ENCODE measurements around the gene NUTM2E.
"Not testable (repeated sequence)": the region's sequence is repeated elsewhere in the genome, so short reads cannot be mapped to it uniquely, and the experiment has no call there.

The NUTM2E gene

DNA sequence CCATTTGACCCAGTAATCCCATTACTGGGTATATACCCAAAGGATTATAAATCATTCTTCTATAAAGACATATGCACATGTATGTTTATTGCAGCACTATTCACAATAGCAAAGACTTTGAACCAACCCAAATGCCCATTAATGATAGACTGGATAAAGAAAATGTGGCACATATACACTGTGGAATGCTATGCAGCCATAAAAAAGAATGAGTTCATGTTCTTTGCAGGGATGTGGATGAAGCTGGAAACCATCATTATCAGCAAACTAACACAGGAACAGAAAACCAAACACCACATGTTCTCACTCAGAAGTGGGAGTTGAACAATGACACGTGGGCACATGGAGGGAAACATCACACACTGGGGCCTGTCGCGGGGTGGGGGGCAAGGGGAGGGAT, 7.3 kb downstream of the NUTM2E start:
- not testable (repeated sequence) for H3K4me1 ChIP-seq; DNase-seq; H3K36me3 ChIP-seq; H3K27me3 ChIP-seq; H3K4me3 ChIP-seq (ENCODE audit: low read depth, low read length); H3K9me3 ChIP-seq

DNA sequence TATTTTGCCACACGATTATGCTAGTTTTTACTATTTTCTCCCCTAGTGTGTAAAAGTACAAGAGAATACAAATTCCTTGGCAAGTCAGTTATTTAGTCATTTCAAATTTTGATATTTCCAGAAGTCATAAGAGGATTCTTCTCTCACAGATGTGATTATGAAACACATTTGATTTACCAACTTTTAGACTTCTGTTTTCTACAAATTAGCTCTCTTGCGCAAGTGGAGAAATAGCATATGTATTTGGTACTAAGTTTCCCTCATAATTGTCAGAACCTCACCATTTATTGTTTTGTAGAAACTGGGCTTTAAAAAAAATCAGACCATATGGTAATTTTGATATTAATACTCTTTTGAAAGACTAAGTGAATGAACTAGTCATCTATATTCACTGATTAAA, 9.4 kb downstream of the NUTM2E start:
- H3K4me1 ChIP-seq; H3K27me3 ChIP-seq; DNase-seq; H3K36me3 ChIP-seq; H3K4me3 ChIP-seq (ENCODE audit: low read depth, low read length); H3K9me3 ChIP-seq: not testable (repeated sequence)

DNA sequence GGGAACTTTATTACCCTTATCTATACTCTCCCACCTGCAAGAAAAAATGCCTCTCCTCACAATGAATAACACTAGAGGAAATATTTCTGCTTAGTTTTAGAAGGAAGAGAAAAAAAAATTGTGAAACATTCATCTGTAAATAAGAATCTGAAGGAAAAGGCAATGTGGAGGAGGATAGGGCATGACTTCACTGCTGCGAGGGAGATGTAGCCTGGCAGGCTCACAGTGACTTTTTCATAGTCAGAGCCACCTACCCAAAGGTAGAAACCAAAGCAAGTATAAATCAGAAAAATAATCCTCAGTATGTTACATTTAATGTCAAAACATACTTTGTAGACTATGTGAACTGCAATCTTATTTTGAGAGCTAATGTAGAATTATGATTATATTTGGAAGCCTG, 10.4 kb downstream of the NUTM2E start:
- not testable (repeated sequence) for H3K9me3 ChIP-seq; H3K4me3 ChIP-seq (ENCODE audit: low read depth, low read length); DNase-seq; H3K4me1 ChIP-seq; H3K36me3 ChIP-seq; H3K27me3 ChIP-seq

DNA sequence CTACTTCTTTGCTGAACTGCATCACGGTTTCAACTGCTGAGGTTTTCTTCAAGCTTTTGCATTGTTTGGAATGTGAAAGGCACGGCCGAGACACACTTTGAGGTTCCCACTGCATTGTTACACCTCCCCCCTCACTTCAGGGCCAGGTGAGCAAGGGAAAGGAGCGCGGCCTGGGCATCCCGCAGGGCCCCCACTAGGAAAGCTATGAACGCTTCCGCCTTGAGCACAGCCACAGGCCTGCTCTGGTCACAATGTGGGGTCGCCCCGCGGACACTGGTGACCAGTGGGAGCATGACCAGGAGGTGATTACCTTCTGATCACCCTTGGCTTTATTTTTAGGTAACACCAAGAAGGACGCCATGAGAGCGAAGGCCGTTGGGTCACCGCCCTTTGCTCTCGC, 11.9 kb downstream of the NUTM2E start:
- not testable (repeated sequence) for H3K9me3 ChIP-seq; H3K4me1 ChIP-seq; H3K36me3 ChIP-seq; H3K4me3 ChIP-seq (ENCODE audit: low read depth, low read length); H3K27me3 ChIP-seq; DNase-seq

DNA sequence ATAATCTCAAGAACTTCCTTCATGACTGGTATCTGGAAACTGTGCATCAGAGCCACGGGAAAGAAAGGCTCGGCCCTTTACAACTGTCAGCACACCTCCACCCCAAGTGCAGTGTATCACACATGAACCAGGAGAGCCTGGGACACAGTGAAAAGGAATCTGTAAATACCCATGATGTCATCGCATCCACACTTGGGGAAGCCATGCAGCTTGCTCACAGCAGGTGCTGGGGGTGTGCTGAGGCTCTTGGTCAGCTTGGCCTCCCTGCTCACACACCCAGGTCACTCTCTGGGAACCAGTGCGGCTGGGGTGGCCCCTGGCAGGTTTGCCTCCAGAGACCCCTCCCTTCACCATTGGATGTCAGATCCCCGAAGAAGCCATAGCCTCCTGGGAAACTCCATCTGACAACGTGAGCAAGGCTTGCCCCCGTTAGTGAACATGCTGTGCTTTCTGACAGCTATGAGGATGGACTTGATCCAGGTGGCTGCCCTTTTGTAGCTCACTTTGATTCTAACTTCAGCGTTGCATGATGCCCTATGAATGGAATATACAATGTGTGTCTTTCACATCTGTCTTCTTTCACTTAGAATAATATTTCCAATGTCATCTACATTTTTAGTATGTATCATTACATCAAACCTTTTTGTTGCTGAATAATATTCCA, 26.8 kb downstream of the NUTM2E start:
- not testable (repeated sequence) for H3K4me1 ChIP-seq; H3K4me3 ChIP-seq (ENCODE audit: low read depth, low read length); H3K27me3 ChIP-seq; H3K9me3 ChIP-seq; H3K36me3 ChIP-seq; DNase-seq

DNA sequence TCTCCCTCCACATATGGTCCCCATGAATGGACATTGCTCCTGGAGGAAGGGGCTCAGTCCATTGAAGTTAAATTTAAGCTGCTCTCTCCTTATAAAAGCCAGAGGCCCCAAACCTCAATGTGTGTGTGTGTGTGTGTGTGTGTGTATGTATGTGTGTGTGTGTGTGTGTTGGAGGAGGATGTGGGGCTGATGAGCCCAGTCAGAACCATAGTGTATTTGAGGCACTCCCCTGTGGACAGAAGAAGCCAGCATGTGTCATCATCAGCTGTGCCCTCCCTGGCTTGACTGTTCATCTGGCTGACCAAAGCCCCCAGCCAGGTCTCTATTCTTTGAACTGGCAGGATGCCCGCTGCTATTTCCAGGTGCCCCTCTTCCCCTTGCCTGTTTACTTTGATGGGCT, 35.7 kb downstream of the NUTM2E start:
- not testable (repeated sequence) for H3K27me3 ChIP-seq

DNA sequence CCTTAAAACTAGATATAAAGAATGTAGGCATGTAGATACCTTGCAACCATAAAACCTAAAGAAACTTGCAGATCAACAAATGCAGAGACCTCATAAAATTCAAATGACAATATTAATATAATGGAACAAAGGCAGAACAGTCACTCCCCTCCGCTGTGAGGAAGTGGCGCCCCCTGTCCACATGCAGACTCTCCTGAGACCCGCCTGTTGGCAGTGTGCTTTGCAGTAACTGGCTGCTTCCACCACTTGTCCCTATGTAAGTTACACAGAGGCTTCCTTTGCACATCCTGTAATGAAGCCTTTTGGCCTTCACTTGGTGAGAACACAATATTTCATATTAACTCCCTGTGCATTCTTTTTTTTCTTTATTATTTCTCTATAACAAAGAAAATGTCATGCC, 36.3 kb downstream of the NUTM2E start:
- H3K4me1 ChIP-seq; H3K36me3 ChIP-seq; H3K9me3 ChIP-seq; DNase-seq; H3K4me3 ChIP-seq (ENCODE audit: low read depth, low read length); H3K27me3 ChIP-seq: not testable (repeated sequence)

More for the DNA sequence above, 35.7 kb downstream of the NUTM2E start:
- H3K36me3 ChIP-seq; H3K4me3 ChIP-seq (ENCODE audit: low read depth, low read length); H3K4me1 ChIP-seq; DNase-seq; H3K9me3 ChIP-seq: not testable (repeated sequence)

DNA sequence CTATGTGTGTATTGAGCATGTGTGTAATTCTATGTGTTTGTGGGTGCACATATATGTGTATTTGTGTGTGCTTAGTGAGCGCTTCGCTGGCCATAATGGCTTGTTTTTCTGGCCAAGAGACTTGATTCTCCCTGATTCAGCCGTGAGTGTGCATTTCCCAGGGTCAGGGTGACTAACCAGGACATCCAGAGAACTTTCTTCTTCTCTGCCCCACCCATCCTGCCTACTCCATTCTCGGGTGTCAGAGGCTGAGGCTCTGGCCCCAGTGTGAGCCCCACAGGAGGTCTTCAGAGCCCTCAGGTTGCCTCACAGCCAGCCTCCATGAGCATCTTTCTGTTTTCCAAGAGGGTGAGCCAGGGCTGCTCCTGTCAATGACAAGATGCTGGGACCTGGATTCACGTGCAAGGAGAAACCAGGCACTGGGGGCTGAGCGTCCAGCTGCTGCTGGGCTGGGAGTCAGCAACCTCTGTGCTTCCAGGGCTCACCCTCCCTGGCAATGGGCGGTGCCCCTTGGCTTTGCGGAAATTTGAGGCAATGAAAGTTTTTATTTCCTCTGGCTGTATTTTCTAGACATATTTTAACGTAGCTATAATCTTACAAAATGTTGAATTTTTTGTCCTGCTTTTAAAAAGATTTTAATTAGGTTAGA, 40.5 kb downstream of the NUTM2E start:
- not testable (repeated sequence) for DNase-seq; H3K36me3 ChIP-seq; H3K4me3 ChIP-seq (ENCODE audit: low read depth, low read length); H3K27me3 ChIP-seq; H3K4me1 ChIP-seq; H3K9me3 ChIP-seq

DNA sequence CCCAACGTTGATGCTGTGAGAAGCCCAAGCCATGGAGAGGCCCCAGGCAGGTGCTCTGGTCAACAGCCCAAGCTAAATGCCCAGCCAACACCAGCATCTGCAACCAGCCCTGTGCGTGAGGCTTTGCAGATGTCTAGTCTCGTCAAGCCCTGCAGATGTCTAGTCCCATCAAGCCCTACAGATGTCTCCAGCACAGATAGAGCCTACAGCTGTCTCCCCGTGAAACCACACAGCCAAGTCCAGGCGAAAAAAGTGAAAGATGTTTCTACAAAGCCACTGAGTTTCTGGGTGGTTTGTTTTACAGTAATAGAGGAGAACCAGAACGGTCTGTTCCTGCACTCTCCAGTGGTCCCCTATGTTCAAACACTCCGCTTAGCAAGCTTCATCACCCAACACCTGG, 41.5 kb downstream of the NUTM2E start:
- not testable (repeated sequence) for H3K4me3 ChIP-seq (ENCODE audit: low read depth, low read length); H3K27me3 ChIP-seq; H3K4me1 ChIP-seq; DNase-seq; H3K36me3 ChIP-seq; H3K9me3 ChIP-seq

DNA sequence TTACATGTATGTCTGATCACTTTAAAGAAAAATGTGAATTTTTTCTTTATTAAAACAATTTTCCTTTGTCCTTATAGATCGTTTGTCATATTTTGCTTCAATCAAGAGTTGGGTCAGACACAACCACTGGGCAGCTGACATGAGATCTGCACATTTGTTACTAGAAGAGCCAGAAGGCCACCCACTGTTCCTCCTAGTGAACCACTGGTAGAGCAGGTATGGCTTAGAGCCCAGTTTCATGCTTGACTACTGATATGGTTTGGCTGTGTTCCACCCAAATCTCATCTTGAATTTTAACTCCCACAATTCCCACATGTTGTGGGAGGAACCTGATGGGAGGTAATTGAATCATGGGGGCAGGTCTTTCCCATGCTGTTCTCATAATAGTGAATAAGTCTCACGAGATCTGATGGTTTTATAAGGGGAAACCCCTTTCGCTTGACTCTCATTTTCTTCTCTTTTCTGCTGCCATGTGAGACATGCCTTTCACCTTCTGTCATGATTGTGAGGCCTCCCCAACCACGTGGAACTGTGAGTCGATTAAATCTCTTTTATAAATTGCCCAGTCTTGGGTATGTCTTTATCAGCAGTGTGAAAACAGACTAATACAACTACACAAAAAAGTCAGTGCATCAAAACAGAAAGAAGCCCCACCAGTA, 43.0 kb downstream of the NUTM2E start:
- H3K4me1 ChIP-seq; H3K4me3 ChIP-seq (ENCODE audit: low read depth, low read length); H3K27me3 ChIP-seq; DNase-seq; H3K36me3 ChIP-seq; H3K9me3 ChIP-seq: not testable (repeated sequence)

DNA sequence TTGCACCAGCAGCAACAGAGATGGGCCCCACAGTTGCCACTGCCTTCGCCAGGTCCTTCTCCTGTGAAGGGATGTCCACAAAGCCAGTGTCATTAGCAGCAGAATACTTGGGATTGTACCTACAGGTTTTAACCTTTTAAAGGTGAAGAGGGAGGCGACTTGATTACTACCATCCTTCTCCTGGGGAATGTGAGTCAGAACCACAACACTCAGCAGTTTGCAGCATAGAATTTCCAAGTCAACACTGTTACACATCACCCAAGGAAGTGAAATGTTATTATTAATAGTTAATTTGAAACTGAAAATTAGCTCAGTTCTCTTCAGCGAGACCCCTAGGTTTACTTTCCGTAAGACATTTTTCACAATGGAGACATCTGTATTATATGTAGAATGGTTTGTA, 45.2 kb downstream of the NUTM2E start:
- DNase-seq; H3K4me1 ChIP-seq; H3K4me3 ChIP-seq (ENCODE audit: low read depth, low read length); H3K27me3 ChIP-seq; H3K9me3 ChIP-seq; H3K36me3 ChIP-seq: not testable (repeated sequence)
